Stimulated activated memory B cell treated with anti-CD40 and anti-IgM and Interleukin-4, amounts not matched to agents 10 μg/mL and 1 μg/mL and 100 μg/mL, for 72 hours (primary cell): ENCODE results near the gene SCTR.

Experiments used
- ATAC-seq: fragments of 150-1000 bp; cut with Tn5 transposase; 2 replicates; pipeline ENCODE4 v1.10.0; 2021
- H3K27ac Mint-ChIP-seq: one replicate; pipeline ENCODE4 v1.8.0; 2022; ENCODE audit warnings: mild to moderate bottlenecking, mixed read lengths
- H3K27me3 Mint-ChIP-seq: one replicate; pipeline ENCODE4 v1.8.0; 2022; ENCODE audit warnings: mixed read lengths
- H3K36me3 Mint-ChIP-seq: one replicate; pipeline ENCODE4 v1.8.0; 2022; ENCODE audit warnings: mixed read lengths
- H3K4me1 Mint-ChIP-seq: one replicate; pipeline ENCODE4 v1.8.0; 2022; ENCODE audit warnings: mixed read lengths
- H3K4me3 Mint-ChIP-seq: one replicate; pipeline ENCODE4 v1.8.0; 2022; ENCODE audit warnings: mild to moderate bottlenecking, moderate library complexity, mixed read lengths
- H3K9me3 Mint-ChIP-seq: one replicate; pipeline ENCODE4 v1.8.0; 2022; ENCODE audit warnings: mixed read lengths

The SCTR gene

GRCh38 chr2:119438726-119439284 is 85.5 kb downstream of the SCTR start:
- no peaks in the 10 kb centered on the region for H3K36me3 Mint-ChIP-seq
- H3K9me3 Mint-ChIP-seq: no peaks in the 10 kb centered on the region
- H3K27me3 Mint-ChIP-seq: peaks cover 59% of the 10 kb centered on the region

DNA sequence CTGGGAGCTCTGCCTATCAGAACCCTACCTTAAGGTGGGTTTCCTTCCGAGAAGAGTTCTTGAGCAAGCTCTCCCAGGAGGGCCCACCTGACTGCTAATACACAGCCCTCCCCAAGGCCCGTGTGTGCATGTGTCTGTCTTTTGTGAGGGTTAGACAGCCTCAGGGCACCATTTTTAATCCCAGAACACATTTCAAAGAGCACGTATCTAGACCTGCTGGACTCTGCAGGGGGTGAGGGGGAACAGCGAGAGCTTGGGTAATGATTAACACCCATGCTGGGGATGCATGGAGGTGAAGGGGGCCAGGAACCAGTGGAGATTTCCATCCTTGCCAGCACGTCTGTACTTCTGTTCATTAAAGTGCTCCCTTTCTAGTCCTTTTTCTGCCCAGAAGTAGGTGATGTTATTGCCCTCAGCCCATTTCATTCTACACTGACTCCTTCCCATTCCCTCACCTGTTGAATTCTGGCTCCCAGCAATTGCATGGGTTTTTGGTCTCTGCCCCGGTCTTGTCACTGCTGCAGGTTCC is 86.1 kb downstream of the SCTR start:
- Mint-ChIP-seq H3K27ac (no peak overlapping the region), H3K9me3 (no peaks in the 10 kb centered on the region), H3K36me3 (no peaks in the 10 kb centered on the region), H3K27me3 (peaks cover 65% of the 10 kb centered on the region), H3K4me3 (no peak overlapping the region), H3K4me1 (peaks cover 4% of the 10 kb centered on the region)
- no peak for ATAC-seq

More at GRCh38 chr2:119438726-119439284, 85.5 kb downstream of the SCTR start:
- H3K4me1 Mint-ChIP-seq: peaks cover 4% of the 10 kb centered on the region
- no peak overlapping the region for H3K4me3 Mint-ChIP-seq
- no peak overlapping the region for H3K27ac Mint-ChIP-seq
- no peak for ATAC-seq

DNA sequence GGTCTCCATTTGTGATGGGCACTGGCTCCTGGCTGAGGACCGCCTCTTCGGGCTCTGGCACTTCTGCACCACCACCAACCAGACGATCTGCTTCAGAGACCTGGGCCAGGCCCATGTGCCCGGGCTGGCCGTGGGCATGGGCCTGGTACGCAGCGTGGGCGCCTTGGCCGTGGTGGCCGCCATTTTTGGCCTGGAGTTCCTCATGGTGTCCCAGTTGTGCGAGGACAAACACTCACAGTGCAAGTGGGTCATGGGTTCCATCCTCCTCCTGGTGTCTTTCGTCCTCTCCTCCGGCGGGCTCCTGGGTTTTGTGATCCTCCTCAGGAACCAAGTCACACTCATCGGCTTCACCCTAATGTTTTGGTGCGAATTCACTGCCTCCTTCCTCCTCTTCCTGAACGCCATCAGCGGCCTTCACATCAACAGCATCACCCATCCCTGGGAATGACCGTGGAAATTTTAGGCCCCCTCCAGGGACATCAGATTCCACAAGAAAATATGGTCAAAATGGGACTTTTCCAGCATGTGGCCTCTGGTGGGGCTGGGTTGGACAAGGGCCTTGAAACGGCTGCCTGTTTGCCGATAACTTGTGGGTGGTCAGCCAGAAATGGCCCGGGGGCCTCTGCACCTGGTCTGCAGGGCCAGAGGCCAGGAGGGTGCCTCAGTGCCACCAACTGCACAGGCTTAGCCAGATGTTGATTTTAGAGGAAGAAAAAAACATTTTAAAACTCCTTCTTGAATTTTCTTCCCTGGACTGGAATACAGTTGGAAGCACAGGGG is 87.1 kb downstream of the SCTR start:
- Mint-ChIP-seq H3K27me3 (peaks cover 75% of the 10 kb centered on the region), H3K27ac (no peak overlapping the region), H3K36me3 (no peaks in the 10 kb centered on the region), H3K9me3 (no peaks in the 10 kb centered on the region), H3K4me1 (peaks cover 8% of the 10 kb centered on the region), H3K4me3 (no peak overlapping the region)
- ATAC-seq: no peak

DNA sequence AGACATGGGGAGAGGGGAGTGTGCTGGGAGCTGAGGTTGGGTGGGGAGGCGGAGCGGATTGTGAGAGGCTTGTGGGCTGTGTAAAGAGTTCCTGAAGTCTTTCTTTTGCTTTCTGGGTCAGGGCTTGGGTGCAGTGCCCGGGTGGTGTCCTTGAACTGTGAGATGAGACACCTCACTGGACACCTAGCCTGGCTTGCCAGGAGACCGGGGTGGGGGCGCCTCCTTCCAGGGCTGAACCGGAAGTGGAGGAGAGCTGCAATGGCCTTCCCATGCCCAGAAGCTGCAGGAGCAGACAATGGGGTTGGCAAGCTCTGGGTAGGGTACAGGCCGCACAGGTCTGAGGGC is 88.4 kb downstream of the SCTR start:
- no peak overlapping the region for H3K4me3 Mint-ChIP-seq
- H3K36me3 Mint-ChIP-seq: no peaks in the 10 kb centered on the region
- peaks cover 11% of the 10 kb centered on the region for H3K4me1 Mint-ChIP-seq
- peaks cover 79% of the 10 kb centered on the region for H3K27me3 Mint-ChIP-seq
- ATAC-seq: no peak
- no peaks in the 10 kb centered on the region for H3K9me3 Mint-ChIP-seq
- no peak overlapping the region for H3K27ac Mint-ChIP-seq

DNA sequence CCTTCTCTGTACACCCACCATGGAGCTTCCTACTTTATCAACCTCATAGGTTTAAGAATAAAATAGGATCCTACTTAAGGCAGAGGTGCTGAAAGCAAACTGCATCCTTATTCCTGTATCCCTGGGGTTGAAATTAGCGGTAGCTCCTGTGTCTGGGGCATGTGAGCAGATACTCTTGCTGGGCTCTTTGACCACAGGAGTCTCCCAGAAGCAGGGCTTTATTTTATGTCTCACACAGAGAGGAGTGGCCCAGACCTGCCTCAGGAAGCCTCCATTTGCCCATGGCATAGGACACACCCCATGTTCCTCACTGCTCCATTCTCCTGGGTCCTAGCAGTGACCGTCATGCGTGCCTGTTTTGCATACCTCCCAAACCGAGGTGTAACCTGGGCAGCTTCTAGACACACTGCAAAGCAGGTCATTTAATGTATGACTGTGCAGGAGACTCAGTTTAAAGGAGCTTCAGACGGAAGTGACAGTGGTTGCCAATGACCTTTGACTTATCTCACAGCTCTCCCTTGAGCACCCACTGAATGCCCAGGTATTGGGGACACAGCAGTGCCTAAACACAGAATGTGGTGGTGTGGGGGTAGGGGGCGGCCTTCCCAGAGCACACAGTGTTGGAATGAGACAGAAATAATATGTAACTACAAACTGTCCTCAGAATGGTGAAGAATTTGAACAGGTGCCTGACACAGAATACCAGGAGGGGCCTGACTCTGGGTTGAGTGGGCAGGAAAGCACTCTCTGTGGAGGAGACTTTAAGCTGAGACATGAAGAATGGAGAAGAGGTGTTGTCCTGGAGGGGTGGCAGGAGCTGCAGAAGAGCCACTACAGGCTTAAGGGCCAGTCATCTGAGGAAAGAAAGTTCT is 89.0 kb downstream of the SCTR start:
- H3K4me1 Mint-ChIP-seq: peaks cover 11% of the 10 kb centered on the region
- H3K36me3 Mint-ChIP-seq: no peaks in the 10 kb centered on the region
- peaks cover 79% of the 10 kb centered on the region for H3K27me3 Mint-ChIP-seq
- H3K4me3 Mint-ChIP-seq: no peak overlapping the region
- no peak overlapping the region for H3K27ac Mint-ChIP-seq
- no peaks in the 10 kb centered on the region for H3K9me3 Mint-ChIP-seq
- no peak for ATAC-seq

- Mint-ChIP-seq H3K4me3 (no peak overlapping the region), H3K9me3 (no peaks in the 10 kb centered on the region), H3K27ac (no peak overlapping the region), H3K27me3 (peaks cover 77% of the 10 kb centered on the region), H3K36me3 (no peaks in the 10 kb centered on the region), H3K4me1 (peaks cover 11% of the 10 kb centered on the region)
- ATAC-seq: no peak
Measured at GRCh38 chr2:119434664-119435063, 89.6 kb downstream of the SCTR start.

- no peak for ATAC-seq
- no peaks in the 10 kb centered on the region for H3K9me3 Mint-ChIP-seq
- no peaks in the 10 kb centered on the region for H3K36me3 Mint-ChIP-seq
- no peak overlapping the region for H3K4me3 Mint-ChIP-seq
- H3K27ac Mint-ChIP-seq: no peak overlapping the region
- peaks cover 11% of the 10 kb centered on the region for H3K4me1 Mint-ChIP-seq
- H3K27me3 Mint-ChIP-seq: peaks cover 77% of the 10 kb centered on the region
Measured at GRCh38 chr2:119433636-119434327, 90.5 kb downstream of the SCTR start.

GRCh38 chr2:119432851-119433522 is 91.3 kb downstream of the SCTR start:
- ATAC-seq: no peak
- no peaks in the 10 kb centered on the region for H3K9me3 Mint-ChIP-seq
- H3K4me1 Mint-ChIP-seq: peaks cover 11% of the 10 kb centered on the region
- no peaks in the 10 kb centered on the region for H3K36me3 Mint-ChIP-seq
- H3K4me3 Mint-ChIP-seq: peak overlapping the region; percentile 24
- H3K27ac Mint-ChIP-seq: no peak overlapping the region
- H3K27me3 Mint-ChIP-seq: peaks cover 77% of the 10 kb centered on the region

DNA sequence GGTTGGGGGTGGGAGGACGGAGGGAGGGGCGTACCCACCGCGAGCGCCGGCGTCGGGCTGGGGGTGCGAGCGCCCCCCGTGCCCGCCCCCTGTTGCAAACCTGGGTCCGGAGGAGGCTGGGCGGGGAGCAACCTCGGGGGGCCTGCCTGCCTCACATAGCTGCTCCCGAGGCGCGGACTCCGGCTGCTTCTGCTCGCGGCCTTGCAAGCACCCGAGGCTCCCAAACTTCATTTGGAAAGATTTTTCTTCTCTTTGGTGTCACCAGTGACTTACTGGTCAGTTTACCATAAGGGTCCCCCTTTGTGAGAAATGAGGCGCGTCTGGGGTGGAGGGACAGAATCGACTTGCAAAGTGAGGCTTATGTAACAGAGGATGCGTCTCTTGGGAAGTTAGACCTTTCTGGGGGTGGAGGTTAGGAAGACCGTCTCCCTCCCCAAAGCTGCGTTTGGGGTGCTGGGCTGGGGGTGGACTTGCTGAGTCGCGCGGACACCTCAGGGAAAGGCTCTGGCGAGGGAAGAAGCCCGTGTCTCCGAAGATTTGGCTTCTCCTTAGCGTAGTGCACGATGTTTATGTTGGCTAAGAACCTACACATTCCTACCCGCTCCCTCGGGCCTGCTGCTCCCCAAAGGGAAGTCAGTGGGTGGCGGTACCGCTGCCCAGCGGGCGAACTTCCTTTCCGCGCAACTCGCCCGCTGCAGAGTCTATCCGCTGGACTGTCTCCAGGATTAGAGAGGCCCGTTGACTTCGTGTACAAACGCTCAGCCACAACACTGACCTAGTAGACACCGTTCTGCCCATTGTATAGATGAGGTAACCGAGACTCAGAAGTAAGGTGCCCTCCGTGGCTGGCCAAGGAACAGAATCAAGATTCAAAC is 92.1 kb downstream of the SCTR start:
- no peaks in the 10 kb centered on the region for H3K36me3 Mint-ChIP-seq
- H3K27me3 Mint-ChIP-seq: peaks cover 77% of the 10 kb centered on the region
- no peaks in the 10 kb centered on the region for H3K9me3 Mint-ChIP-seq
- H3K4me1 Mint-ChIP-seq: peaks cover 11% of the 10 kb centered on the region
- no peak overlapping the region for H3K27ac Mint-ChIP-seq
- no peak for ATAC-seq
- H3K4me3 Mint-ChIP-seq: peak overlapping the region; percentile 24

GRCh38 chr2:119431155-119431975 is 92.9 kb downstream of the SCTR start, which contains the start of gene TMEM37:
TSS of gene TMEM37 (plus strand) at chr2:119431854. CDS start at chr2:119431904, 50 bp downstream.
- Mint-ChIP-seq H3K27ac (peak within 1 kb of the TSS; percentile 6), H3K4me3 (peak within 1 kb of the TSS; percentile 68), H3K4me1 (peaks cover 11% of the 10 kb centered on the region), H3K9me3 (no peaks in the 10 kb centered on the region), H3K27me3 (peaks cover 78% of the 10 kb centered on the region), H3K36me3 (no peaks in the 10 kb centered on the region)
- peak; percentile 88 for ATAC-seq

- H3K36me3 Mint-ChIP-seq: no peaks in the 10 kb centered on the region
- H3K9me3 Mint-ChIP-seq: no peaks in the 10 kb centered on the region
- no peak overlapping the region for H3K27ac Mint-ChIP-seq
- H3K4me3 Mint-ChIP-seq: no peak overlapping the region
- no peak for ATAC-seq
- peaks cover 6% of the 10 kb centered on the region for H3K4me1 Mint-ChIP-seq
- peaks cover 72% of the 10 kb centered on the region for H3K27me3 Mint-ChIP-seq
Measured at GRCh38 chr2:119430023-119430498, 94.2 kb downstream of the SCTR start.

DNA sequence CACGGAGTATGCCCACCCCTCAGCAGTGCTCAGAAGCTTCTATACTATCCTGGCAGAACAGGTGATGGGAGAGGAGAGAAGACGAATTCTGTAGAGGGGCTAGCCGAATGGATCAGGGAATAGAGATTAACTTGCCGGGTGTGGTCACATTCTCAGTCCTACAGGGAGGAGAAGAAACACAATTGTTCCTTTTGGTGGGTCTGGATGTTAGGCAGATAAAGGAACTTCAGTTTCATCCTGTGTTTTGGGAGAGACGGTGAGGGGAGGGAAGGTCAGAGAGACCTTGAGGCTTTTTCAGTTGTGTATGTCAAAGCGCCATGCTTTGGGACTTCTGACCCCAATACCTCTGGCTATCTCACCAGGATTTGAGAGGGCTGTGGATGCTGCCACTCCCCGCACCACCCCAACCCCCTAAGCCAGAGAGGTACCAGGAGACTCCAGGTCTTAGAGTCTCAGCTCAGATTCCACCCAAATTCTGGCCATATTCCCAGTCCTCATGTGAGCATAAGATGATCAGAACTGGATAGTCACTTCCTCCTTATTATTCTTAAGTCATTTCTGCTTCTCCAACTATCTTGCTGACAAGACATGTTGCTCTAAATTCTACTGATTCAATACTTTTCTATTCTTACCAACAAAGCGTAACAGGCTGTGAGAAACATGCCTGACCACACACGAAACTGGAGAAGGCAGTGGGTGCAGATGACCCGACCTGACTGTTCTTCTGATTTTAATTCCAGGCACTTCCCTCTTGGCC is 94.9 kb downstream of the SCTR start:
- Mint-ChIP-seq H3K4me1 (peaks cover 6% of the 10 kb centered on the region), H3K27me3 (peaks cover 71% of the 10 kb centered on the region), H3K9me3 (no peaks in the 10 kb centered on the region), H3K27ac (no peak overlapping the region), H3K36me3 (no peaks in the 10 kb centered on the region), H3K4me3 (no peak overlapping the region)
- ATAC-seq: no peak
